ENCODE data around the gene MRPS10.

MRPS10 gene

DNA sequence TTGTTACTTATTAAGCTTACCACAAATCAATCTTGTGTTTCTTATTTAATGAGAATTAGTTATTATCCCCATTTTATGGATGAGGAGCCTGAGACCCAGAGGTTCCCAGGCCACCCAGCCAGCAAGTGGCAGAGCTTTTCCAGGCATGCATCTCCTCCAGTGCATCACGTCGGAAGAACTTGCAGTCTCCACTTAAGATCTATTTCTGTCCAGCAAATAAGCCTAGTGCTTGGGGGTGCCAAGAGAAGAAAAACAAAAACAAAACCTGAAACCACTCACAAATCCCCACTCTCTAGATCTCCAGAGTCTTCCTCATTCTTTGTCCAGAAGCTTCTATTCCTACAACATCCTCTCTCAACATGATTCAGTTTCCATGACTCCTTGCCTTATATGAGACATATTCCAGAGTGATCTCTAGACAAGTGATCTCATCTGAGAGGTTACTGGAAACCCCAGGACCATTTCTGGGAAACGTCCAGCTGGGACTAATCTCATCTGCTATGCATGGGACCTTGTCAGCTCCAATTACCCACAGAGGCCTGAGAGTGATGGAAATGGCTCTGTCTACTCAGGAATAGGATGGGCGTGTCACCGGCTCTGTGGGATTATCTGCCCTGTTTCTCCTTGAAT lies 27.0 kb downstream of the MRPS10 start:
- DNase-seq (ENCODE audit: low read depth): no peak
- TF ChIP-seq, protein P1, sequence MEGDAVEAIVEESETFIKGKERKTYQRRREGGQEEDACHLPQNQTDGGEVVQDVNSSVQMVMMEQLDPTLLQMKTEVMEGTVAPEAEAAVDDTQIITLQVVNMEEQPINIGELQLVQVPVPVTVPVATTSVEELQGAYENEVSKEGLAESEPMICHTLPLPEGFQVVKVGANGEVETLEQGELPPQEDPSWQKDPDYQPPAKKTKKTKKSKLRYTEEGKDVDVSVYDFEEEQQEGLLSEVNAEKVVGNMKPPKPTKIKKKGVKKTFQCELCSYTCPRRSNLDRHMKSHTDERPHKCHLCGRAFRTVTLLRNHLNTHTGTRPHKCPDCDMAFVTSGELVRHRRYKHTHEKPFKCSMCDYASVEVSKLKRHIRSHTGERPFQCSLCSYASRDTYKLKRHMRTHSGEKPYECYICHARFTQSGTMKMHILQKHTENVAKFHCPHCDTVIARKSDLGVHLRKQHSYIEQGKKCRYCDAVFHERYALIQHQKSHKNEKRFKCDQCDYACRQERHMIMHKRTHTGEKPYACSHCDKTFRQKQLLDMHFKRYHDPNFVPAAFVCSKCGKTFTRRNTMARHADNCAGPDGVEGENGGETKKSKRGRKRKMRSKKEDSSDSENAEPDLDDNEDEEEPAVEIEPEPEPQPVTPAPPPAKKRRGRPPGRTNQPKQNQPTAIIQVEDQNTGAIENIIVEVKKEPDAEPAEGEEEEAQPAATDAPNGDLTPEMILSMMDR (IDR thresholded peaks at IDR 0.05; ENCODE audit: insufficient read depth, low read depth, low read length, missing control alignments): no peak
- H3K4me3 ChIP-seq (ENCODE audit: low read length): no peak overlapping the region

DNA sequence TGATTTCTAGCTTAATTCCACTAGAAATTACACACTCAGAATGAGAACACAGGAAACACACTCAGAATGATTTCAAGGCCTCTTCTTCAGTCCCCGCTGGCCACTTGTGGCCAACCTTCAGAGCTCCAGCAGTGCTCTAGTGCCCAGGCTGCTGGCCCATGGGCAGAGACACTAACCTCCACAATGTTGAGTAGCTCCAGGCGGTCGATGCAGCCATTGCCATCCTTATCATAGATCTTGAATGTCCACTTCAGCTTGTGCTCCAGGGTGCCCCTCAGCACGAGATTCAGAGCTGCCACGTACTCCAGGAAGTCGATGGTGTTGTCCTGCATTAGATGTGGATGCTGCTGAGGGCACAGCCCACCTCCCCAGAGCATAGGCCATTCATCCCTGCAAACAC lies 29.3 kb downstream of the MRPS10 start:
- TF ChIP-seq, protein P1 (IDR thresholded peaks at IDR 0.05; ENCODE audit: insufficient read depth, low read depth, low read length, missing control alignments): no peak
- no peak for DNase-seq (ENCODE audit: low read depth)
- no peak overlapping the region for H3K4me3 ChIP-seq (ENCODE audit: low read length)

DNA sequence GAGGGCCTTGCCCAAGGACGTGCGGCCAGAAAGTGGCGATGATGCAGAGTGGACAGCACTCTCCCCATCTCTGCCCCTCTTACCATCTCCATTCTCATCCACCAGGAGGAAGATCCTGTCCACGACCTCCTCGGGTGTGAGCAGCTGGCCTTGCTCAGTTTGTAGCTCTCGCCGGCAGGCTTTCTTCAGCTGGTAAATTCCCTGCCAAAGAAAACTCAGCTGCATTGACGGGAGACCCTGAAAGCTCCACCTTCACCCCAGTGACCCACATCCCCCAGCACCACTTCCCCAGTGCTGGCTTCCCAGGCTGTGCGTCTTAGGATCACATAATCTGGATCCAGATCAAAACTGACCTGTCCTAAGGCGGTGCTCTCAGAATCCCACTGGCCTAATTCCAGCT lies 32.1 kb downstream of the MRPS10 start:
- no peak for DNase-seq (ENCODE audit: low read depth)
- no peak overlapping the region for H3K4me3 ChIP-seq (ENCODE audit: low read length)

DNA sequence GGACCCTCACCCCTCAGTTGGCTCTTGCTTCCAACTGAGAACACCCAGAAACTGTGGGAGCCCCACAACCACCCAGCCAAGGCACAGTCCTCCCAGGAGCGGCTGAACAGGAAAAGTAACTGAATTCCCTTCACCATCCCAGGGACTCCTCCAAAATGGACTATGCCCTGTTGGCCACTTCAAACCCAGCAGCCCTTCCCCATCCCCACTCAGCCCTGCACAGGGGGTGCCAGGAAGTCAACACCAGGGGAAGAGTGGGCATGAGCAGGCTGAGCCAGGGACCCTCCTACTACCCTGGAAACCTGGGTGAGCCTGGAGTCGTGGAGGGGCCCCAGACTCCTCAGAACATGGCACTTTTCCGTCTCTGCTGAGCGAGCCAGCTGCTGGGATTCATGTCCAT lies 33.2 kb downstream of the MRPS10 start:
- TF ChIP-seq, protein P1 (IDR thresholded peaks at IDR 0.05; ENCODE audit: insufficient read depth, low read depth, low read length, missing control alignments): no peak

More for the DNA sequence above, 32.1 kb downstream of the MRPS10 start:
- TF ChIP-seq, protein P1 (IDR thresholded peaks at IDR 0.05; ENCODE audit: insufficient read depth, low read depth, low read length, missing control alignments): no peak

DNA sequence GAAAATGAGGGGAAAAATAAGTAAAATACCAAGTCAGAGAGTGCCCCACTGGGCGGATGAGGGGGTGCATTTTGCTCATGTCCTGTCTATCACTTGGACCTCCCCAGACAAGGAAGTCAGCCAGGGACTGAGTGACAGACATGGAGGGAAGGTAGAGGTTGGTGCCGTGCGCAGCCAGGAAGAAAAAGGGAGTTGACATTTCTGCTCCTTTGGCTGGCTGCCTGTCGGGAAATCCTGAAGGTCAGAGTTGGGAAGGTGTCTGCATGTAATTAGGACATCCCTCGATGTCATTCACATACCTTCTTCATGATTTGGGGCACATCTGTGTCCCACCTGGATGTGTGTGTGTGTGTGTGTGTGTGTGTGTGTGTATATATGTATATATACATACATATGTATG lies 35.6 kb downstream of the MRPS10 start:
- TF ChIP-seq, protein P1 (IDR thresholded peaks at IDR 0.05; ENCODE audit: insufficient read depth, low read depth, low read length, missing control alignments): no peak
- H3K4me3 ChIP-seq (ENCODE audit: low read length): no peak overlapping the region
- DNase-seq (ENCODE audit: low read depth): no peak

More for the DNA sequence above, 33.2 kb downstream of the MRPS10 start:
- no peak for DNase-seq (ENCODE audit: low read depth)
- H3K4me3 ChIP-seq (ENCODE audit: low read length): no peak overlapping the region

DNA sequence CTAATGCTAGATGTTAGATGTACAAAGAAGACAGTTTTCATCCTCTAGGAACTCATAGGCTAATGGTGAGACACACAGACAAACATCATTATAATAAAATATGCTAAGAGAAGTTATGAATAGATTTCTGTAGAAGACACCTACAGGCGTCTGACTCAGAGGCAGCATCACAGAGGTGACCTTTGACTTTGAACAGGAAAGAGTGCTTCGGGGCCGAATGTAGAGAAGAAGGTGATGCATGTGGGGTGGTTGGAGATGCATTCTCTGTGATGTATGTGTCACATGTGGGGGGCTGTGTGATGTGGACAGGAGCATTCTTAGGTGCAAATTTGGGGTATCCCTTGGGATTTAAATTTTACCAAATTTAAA lies 37.7 kb downstream of the MRPS10 start:
- H3K4me3 ChIP-seq (ENCODE audit: low read length): no peak overlapping the region
- TF ChIP-seq, protein P1 (IDR thresholded peaks at IDR 0.05; ENCODE audit: insufficient read depth, low read depth, low read length, missing control alignments): no peak
- peak; percentile 63 for DNase-seq (ENCODE audit: low read depth)

DNA sequence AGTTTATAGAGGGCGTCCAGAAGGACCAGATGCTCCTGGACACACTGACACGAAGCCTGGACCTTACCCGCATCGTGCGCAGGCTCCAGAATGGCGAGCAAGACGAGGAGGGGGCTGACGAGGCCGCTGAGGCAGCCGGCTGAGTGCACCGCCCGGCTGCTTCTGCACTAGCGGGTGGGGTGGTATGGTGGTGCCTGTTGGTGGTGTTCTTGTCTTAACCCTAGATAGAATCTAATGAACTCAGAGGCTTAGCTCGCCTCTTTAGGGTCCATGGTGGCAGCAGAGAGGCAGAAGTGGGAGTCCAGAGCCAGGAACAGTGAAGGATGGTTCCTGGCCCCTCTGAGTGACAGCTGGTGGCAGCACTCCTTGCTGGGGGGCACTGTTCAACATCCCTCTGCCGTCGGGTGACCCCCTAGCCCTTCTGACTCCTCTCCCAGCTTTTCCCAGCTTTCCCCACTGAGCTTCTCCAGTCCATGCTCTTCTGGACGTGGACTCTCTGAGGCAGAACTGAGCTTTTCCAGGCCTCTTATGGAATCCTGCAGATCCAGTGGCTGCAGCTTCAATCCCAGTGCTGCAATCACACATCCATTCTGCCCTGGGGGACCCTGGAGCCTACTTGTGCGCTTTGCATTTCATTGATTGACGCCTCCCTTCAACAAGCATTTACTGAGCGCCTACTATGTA lies 38.3 kb downstream of the MRPS10 start:
- no peak for DNase-seq (ENCODE audit: low read depth)
- H3K4me3 ChIP-seq (ENCODE audit: low read length): no peak overlapping the region
- TF ChIP-seq, protein P1 (IDR thresholded peaks at IDR 0.05; ENCODE audit: insufficient read depth, low read depth, low read length, missing control alignments): no peak

All from epithelial cell of esophagus (primary cell).